Upper lobe of left lung (tissue), 6 donors: ENCODE results near the gene OPCML. TPM values are rescaled to one million over a fixed set of nuclear protein-coding genes. Genes with fewer than 3 reads are reported as not detected.

Experiments
- ATAC-seq, 2 donors: fragments of 200-7000 bp; cut with Tn5 transposase; one replicate each; pipeline ENCODE4 v1.9.1; 2022; ENCODE audit warnings: mild to moderate bottlenecking in 2 of 2, moderate library complexity in 2 of 2; ENCODE audit not compliant: low FRiP score in 2 of 2
- DNase-seq, 2 donors: peaks; one replicate each; pipeline ENCODE4 v3.0.0-alpha.2; 2019 to 2020
- H3K27ac ChIP-seq, 4 donors: fragments of 200-600 bp; sonication (generic); one replicate each; pipeline ENCODE4 v1.5.1; 2016 to 2019
- H3K27me3 ChIP-seq, 4 donors: fragments of 200-600 bp; sonication (generic); one replicate each; pipeline ENCODE4 v1.5.1; 2017 to 2019
- H3K36me3 ChIP-seq, 4 donors: fragments of 200-600 bp; sonication (generic); one replicate each; pipeline ENCODE4 v1.5.1; 2016 to 2019
- H3K4me1 ChIP-seq, 4 donors: fragments of 200-600 bp; sonication (generic); one replicate each; pipeline ENCODE4 v1.5.1; 2018 to 2019
- H3K4me3 ChIP-seq, 4 donors: fragments of 200-600 bp; sonication (generic); one replicate each; pipeline ENCODE4 v1.5.1; 2017 to 2019; ENCODE audit warnings: mild to moderate bottlenecking in 2 of 4, moderate library complexity in 1 of 4
- H3K9me3 ChIP-seq, 4 donors: fragments of 200-600 bp; sonication (generic); one replicate each; pipeline ENCODE4 v1.5.1; 2018 to 2019
- CTCF ChIP-seq, 6 experiments: fragments of 450-650 bp in 4 of 6; fragments of 200-600 bp in 2 of 6; sonication (generic) in 2 of 6; IDR thresholded peaks; one replicate each; pipeline ENCODE4 v1.5.1; 2016 to 2019; ENCODE audit warnings: antibody characterized with exemption in 6 of 6
- EP300 ChIP-seq, 4 donors: sonication (generic); formaldehyde crosslinking; IDR thresholded peaks; one replicate each; pipeline ENCODE4 v1.5.1; 2017; ENCODE audit warnings: antibody characterized with exemption in 4 of 4, control low read depth in 2 of 4
- POLR2A ChIP-seq, 4 donors: fragments of 450-650 bp; IDR thresholded peaks; one replicate each; pipeline ENCODE4 v1.5.1; 2016 to 2017; ENCODE audit warnings: antibody characterized with exemption in 4 of 4, mild to moderate bottlenecking in 2 of 4
- POLR2AphosphoS5 ChIP-seq, 2 donors: sonication (generic); formaldehyde crosslinking; IDR thresholded peaks; one replicate each; pipeline ENCODE4 v1.5.1; 2017; ENCODE audit warnings: antibody characterized with exemption in 2 of 2
- WGBS, 2 donors: methylation state at CpG; one replicate each; pipeline ENCODE4 v1.1.5; 2017 to 2018; 5-methylcytosine and 5-hydroxymethylcytosine counted together
- total RNA-seq, 6 donors: library from RNA; depleted of rRNA in 4 of 6; stranded (reverse); fragments of >200 nt in 4 of 6; gene quantifications; one replicate each; pipeline versions ENCODE4 v1.1.0 to v1.2.1, GENCODE V29; 2016 to 2021
- donor health status: DM: no; HTN: no; CAD: no; lungs with moderate emphysema.
- donor health status: DM: no; HTN: yes; CAD: no; lungs with severe emphysema.

Gene OPCML
- total RNA-seq, 6 donors from 2014 or later: 0.10 TPM; not detected in 5

- TF ChIP-seq POLR2A (IDR thresholded peaks at IDR 0.05) (no peak), POLR2AphosphoS5 (IDR thresholded peaks at IDR 0.05) (no peak), CTCF (IDR thresholded peaks at IDR 0.05) (no peak), EP300 (IDR thresholded peaks at IDR 0.05) (no peak)
- DNase-seq (no peak), ATAC-seq (no peak)
- Histone ChIP-seq H3K9me3 (no peaks in the 10 kb centered on the region), H3K36me3 (no peaks in the 10 kb centered on the region), H3K4me1 (no peaks in the 10 kb centered on the region), H3K4me3 (no peak overlapping the region), H3K27me3 (no peaks in the 10 kb centered on the region), H3K27ac (no peak overlapping the region)
- 78 to 82% methylated on average over 6 of the region's 6 CpGs for WGBS, 2 donors
Observed at GRCh38 chr11:132811649-132812048, 720.7 kb downstream of the OPCML start.

GRCh38 chr11:132809070-132809469, 723.2 kb downstream of the OPCML start:
- Histone ChIP-seq H3K27ac (no peak overlapping the region), H3K27me3 (no peaks in the 10 kb centered on the region), H3K9me3 (no peaks in the 10 kb centered on the region), H3K36me3 (no peaks in the 10 kb centered on the region), H3K4me1 (no peaks in the 10 kb centered on the region), H3K4me3 (no peak overlapping the region)
- WGBS, 2 donors: 59 to 65% methylated on average over 6 of the region's 6 CpGs
- TF ChIP-seq CTCF (IDR thresholded peaks at IDR 0.05) (no peak), EP300 (IDR thresholded peaks at IDR 0.05) (no peak), POLR2A (IDR thresholded peaks at IDR 0.05) (no peak), POLR2AphosphoS5 (IDR thresholded peaks at IDR 0.05) (no peak)
- DNase-seq (no peak), ATAC-seq (no peak)

- ATAC-seq (no peak), DNase-seq (no peak)
- H3K4me3 ChIP-seq: no peak overlapping the region
- H3K27ac ChIP-seq: no peak overlapping the region
- H3K4me1 ChIP-seq: no peaks in the 10 kb centered on the region
- H3K9me3 ChIP-seq: no peaks in the 10 kb centered on the region
- H3K27me3 ChIP-seq: no peaks in the 10 kb centered on the region
- no peak for TF ChIP-seq POLR2A (IDR thresholded peaks at IDR 0.05)
- no peak for TF ChIP-seq POLR2AphosphoS5 (IDR thresholded peaks at IDR 0.05)
- TF ChIP-seq EP300 (IDR thresholded peaks at IDR 0.05): no peak
- TF ChIP-seq CTCF (IDR thresholded peaks at IDR 0.05): no peak
- no peaks in the 10 kb centered on the region for H3K36me3 ChIP-seq
- WGBS, 2 donors: 88 to 93% methylated on average over 4 of the region's 4 CpGs
Observed at GRCh38 chr11:132804258-132804657, 728.0 kb downstream of the OPCML start.

- H3K36me3 ChIP-seq: no peaks in the 10 kb centered on the region
- no peak for DNase-seq
- WGBS, 2 donors: 69 to 91% methylated on average over 2 of the region's 2 CpGs
Observed at GRCh38 chr11:132803436-132803835, 728.9 kb downstream of the OPCML start.

More at GRCh38 chr11:132803436-132803835, 728.9 kb downstream of the OPCML start:
- H3K27ac ChIP-seq: no peak overlapping the region
- TF ChIP-seq CTCF (IDR thresholded peaks at IDR 0.05) (no peak), POLR2AphosphoS5 (IDR thresholded peaks at IDR 0.05) (no peak), POLR2A (IDR thresholded peaks at IDR 0.05) (no peak), EP300 (IDR thresholded peaks at IDR 0.05) (no peak)
- H3K9me3 ChIP-seq: no peaks in the 10 kb centered on the region
- ATAC-seq: no peak
- no peak overlapping the region for H3K4me3 ChIP-seq
- H3K4me1 ChIP-seq: no peaks in the 10 kb centered on the region
- H3K27me3 ChIP-seq: no peaks in the 10 kb centered on the region
